GM12878 (cell line): ENCODE data around the gene FURIN.

ENCODE experiments used
- CREM ChIP-seq: IDR thresholded peaks from 2 replicates; pipeline ENCODE4 v1.6.1; 2014; ENCODE audit warnings: antibody characterized with exemption, low read depth
- GATAD2B ChIP-seq: fragments of 450-650 bp; conservative IDR thresholded peaks from 2 replicates; pipeline ENCODE4 v1.6.1; 2017; ENCODE audit warnings: low read depth, mild to moderate bottlenecking, moderate library complexity
- RAD21 ChIP-seq: IDR thresholded peaks from 2 replicates; pipeline ENCODE4 v1.6.1; 2011; ENCODE audit warnings: mild to moderate bottlenecking, low read depth, low read length, moderate library complexity; ENCODE audit not compliant: insufficient read depth
- TAF1 ChIP-seq: IDR thresholded peaks from 2 replicates; pipeline ENCODE4 v1.6.1; 2011; ENCODE audit warnings: mild to moderate bottlenecking, low read depth, low read length, borderline replicate concordance

DNA sequence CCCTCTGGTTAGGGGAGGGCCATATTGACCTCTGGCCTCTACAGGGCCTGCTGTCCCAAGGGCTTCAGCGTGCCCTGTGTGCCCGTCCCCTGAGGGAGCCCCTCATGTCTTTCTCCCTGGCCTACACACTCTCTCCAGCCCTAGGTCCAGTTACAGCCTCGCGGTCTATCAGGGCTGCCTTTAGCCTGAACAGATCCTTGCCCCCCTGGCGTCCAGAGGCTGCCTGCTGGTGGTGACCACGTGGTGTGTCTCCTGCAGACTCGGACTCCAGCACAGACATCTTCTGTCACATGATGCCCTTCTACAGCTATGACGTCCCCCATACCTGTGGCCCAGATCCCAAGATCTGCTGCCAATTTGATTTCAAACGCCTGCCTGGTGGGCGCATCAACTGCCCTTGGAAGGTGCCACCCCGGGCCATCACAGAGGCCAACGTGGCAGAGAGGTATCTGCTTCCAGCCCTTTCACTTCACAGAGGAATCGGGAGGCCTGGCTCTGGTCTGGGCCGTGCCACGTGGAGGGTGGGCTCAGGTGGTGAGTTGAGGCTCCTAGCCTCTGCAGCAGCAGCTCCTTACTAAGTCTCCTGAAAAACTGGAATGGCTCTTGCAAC, 38.8 kb downstream of the FURIN start:
- TF ChIP-seq CREM (no peak), GATAD2B (no peak), TAF1 (no peak), RAD21 (no peak)
